K562 (cell line): ENCODE results near the gene KMT2E. TPM values are rescaled to one million over a fixed set of nuclear protein-coding genes. Genes with fewer than 3 reads are reported as not detected.

Experiments
- ARID3A ChIP-seq: IDR thresholded peaks from 2 replicates; pipeline ENCODE4 v1.6.1; 2012; ENCODE audit warnings: low read depth, low read length, improper control_type of control experiment, borderline replicate concordance
- CCAR2 ChIP-seq: fragments of 200-400 bp; formaldehyde crosslinking; IDR thresholded peaks from 2 replicates; pipeline ENCODE4 v1.6.1; 2017; ENCODE audit warnings: mild to moderate bottlenecking, low read depth, low read length
- CLOCK ChIP-seq: fragments of 250-450 bp; sonication (Bioruptor Pico); IDR thresholded peaks from 2 replicates; pipeline ENCODE4 v1.4.0; 2020; ENCODE audit warnings: mild to moderate bottlenecking, moderate library complexity, borderline replicate concordance
- FOXA1 ChIP-seq: fragments of 450-650 bp; IDR thresholded peaks from 2 replicates; pipeline ENCODE4 v1.6.1; 2016; ENCODE audit warnings: mild to moderate bottlenecking, borderline replicate concordance
- FOXM1 ChIP-seq, 2 experiments: fragments of 450-650 bp in 1 of 2; sonication (generic) in 1 of 2; formaldehyde crosslinking in 1 of 2; IDR thresholded peaks; 2 replicates each; pipeline versions ENCODE4 v1.6.1 to v1.9.0; 2017 to 2022; ENCODE audit warnings: low read depth in 2 of 2, mild to moderate bottlenecking in 2 of 2, missing genetic modification reagents in 1 of 2, moderate library complexity in 1 of 2
- HDAC1 ChIP-seq, 2 experiments: fragments of 450-650 bp; IDR thresholded peaks; 2 replicates each; pipeline ENCODE4 v1.6.1; 2016 to 2017; ENCODE audit warnings: inconsistent platforms in 1 of 2, mild to moderate bottlenecking in 1 of 2, moderate library complexity in 1 of 2
- KHSRP ChIP-seq: fragments of 450-650 bp; IDR thresholded peaks from 2 replicates; pipeline ENCODE4 v1.6.1; 2017
- MXD1 ChIP-seq: fragments of 250-450 bp; sonication (Bioruptor Pico); IDR thresholded peaks from 2 replicates; pipeline ENCODE4 v1.8.0; 2021; ENCODE audit warnings: borderline replicate concordance, mild to moderate bottlenecking, moderate library complexity; ENCODE audit not compliant: poor library complexity, severe bottlenecking
- MYNN ChIP-seq, 2 experiments: sonication (generic); formaldehyde crosslinking in 1 of 2; IDR thresholded peaks; 2 replicates each; pipeline versions ENCODE4 v1.5.0 to v1.6.1; 2016 to 2020; ENCODE audit warnings: antibody characterized with exemption in 1 of 2, missing genetic modification reagents in 1 of 2
- NBN ChIP-seq: fragments of 450-650 bp; IDR thresholded peaks from 2 replicates; pipeline ENCODE4 v1.6.1; 2016; ENCODE audit warnings: low read depth, mild to moderate bottlenecking
- SMARCA4 ChIP-seq: fragments of 450-650 bp; IDR thresholded peaks from 2 replicates; pipeline ENCODE4 v1.6.1; 2016
- SRF ChIP-seq, 2 experiments: fragments of 250-450, 450-650 bp in 1 of 2; sonication (Bioruptor Pico) in 1 of 2; sonication (generic) in 1 of 2; formaldehyde crosslinking; IDR thresholded peaks; 2 replicates each; pipeline versions ENCODE4 v1.5.0 to v1.5.1; 2020 to 2022; ENCODE audit warnings: mild to moderate bottlenecking in 1 of 2, missing genetic modification reagents in 1 of 2
- TCF3 ChIP-seq: sonication (generic); formaldehyde crosslinking; IDR thresholded peaks from 2 replicates; pipeline ENCODE4 v1.4.0; 2020; ENCODE audit warnings: mild to moderate bottlenecking, missing genetic modification reagents
- XRCC3 ChIP-seq: fragments of 450-650 bp; IDR thresholded peaks from 2 replicates; pipeline ENCODE4 v1.6.1; 2017; ENCODE audit warnings: mild to moderate bottlenecking, moderate library complexity
- ZC3H4 ChIP-seq: sonication (generic); formaldehyde crosslinking; IDR thresholded peaks from 2 replicates; pipeline ENCODE4 v1.9.0; 2021; ENCODE audit warnings: missing genetic modification reagents, borderline replicate concordance
- ZEB2 ChIP-seq: fragments of 450-650 bp; IDR thresholded peaks from 2 replicates; pipeline ENCODE4 v1.6.1; 2016
- ZNF639 ChIP-seq, 2 experiments: fragments of 200-800 bp in 1 of 2; sonication (Bioruptor generic) in 1 of 2; sonication (generic) in 1 of 2; formaldehyde crosslinking in 1 of 2; IDR thresholded peaks in 1 of 2; conservative IDR thresholded peaks in 1 of 2; 2 replicates each; pipeline versions ENCODE4 v1.5.0 to v1.6.1; 2016 to 2020; ENCODE audit warnings: missing compliant biosample characterization in 1 of 2, missing genetic modification characterization in 1 of 2, missing genetic modification reagents in 1 of 2
- ZNF696 ChIP-seq: fragments of 250-450 bp; sonication (Bioruptor Pico); conservative IDR thresholded peaks from 2 replicates; pipeline ENCODE4 v1.4.0; 2020; ENCODE audit warnings: mild to moderate bottlenecking, moderate library complexity
- ZNF707 ChIP-seq: fragments of 250-450 bp; sonication (Bioruptor Pico); conservative IDR thresholded peaks from 2 replicates; pipeline ENCODE4 v1.8.0; 2022; ENCODE audit warnings: inconsistent platforms, mild to moderate bottlenecking, moderate library complexity
- polyA plus RNA-seq, 8 experiments: library from polyadenylated mRNA; depleted of rRNA in 4 of 8; stranded (reverse) in 5 of 8; unstranded in 3 of 8; fragments of >200 nt; fragmentation: Nextera tagmentation in 2 of 8; fragmentation: Illumina TruSeq in 1 of 8; extraction: Ambion mirVana in 2 of 8; extraction: Trizol in 1 of 8; gene quantifications; 2 replicates each; pipeline versions ENCODE4 v1.2.1 to v1.2.3, GENCODE V29; 2011 to 2014; ENCODE audit warnings: inconsistent platforms in 1 of 8, missing spikeins in 1 of 8
- total RNA-seq, 7 experiments: library from RNA; depleted of rRNA in 6 of 7; stranded (reverse); fragments of >200 nt in 6 of 7; fragmentation: Illumina TruSeq in 2 of 7; extraction: Trizol in 2 of 7; gene quantifications; 2 replicates each; pipeline versions ENCODE4 v1.2.1 to v1.2.3, GENCODE V29; 2011 to 2021; ENCODE audit warnings: low replicate concordance in 1 of 7

The KMT2E gene
- total and polyA plus RNA-seq, 9 of the 15 experiments (the other 6 are each of a cell fraction or from before 2014, with no cell fraction given), result 8.9 to 55.3 (median 38.1) TPM

GRCh38 chr7:105006367-105007136, 7.5 kb upstream of the KMT2E start (continued):
- TF ChIP-seq ZNF639 (CRISPR knock-in tag; conservative IDR thresholded peaks at IDR 0.05 in 1 of 2, IDR thresholded peaks at IDR 0.05 in 1 of 2) (0 out of 4 replicates have a peak, but pooled peaks of 1 of the 2 experiments have one; percentile 33), ZC3H4 (CRISPR knock-in tag) (no peak), CCAR2 (no peak), FOXA1 (no peak), CLOCK (CRISPR knock-in tag) (no peak), ARID3A (0 out of 2 replicates have a peak, but pooled peaks have one; percentile 23), SMARCA4 (0 out of 2 replicates have a peak, but pooled peaks have one; percentile 28), ZNF696 (CRISPR knock-in tag) (no peak), TCF3 (CRISPR knock-in tag) (peak; percentile 39; the same call in 1 of the 2 replicates), ZEB2 (no peak), SRF (CRISPR knock-in tag; IDR thresholded peaks at IDR 0.05) (no peak), HDAC1 (IDR thresholded peaks at IDR 0.05) (no peak), KHSRP (no peak; the same call in 1 of the 2 replicates), MXD1 (no peak), ZNF707 (CRISPR knock-in tag) (no peak), MYNN (IDR thresholded peaks at IDR 0.05) (no peak), MYNN (CRISPR knock-in tag; IDR thresholded peaks at IDR 0.05) (no peak), NBN (no peak), XRCC3 (no peak), FOXM1 (IDR thresholded peaks at IDR 0.05; ENCODE audit: low read depth) (no peak), FOXM1 (CRISPR knock-in tag; IDR thresholded peaks at IDR 0.05; ENCODE audit: low read depth) (no peak)
